OCI-LY1 (cell line): Measurements from ENCODE around the gene HOXD4.

ENCODE experiments used
- H2AFZ ChIP-seq: fragments of 200-600 bp; sonication (generic), shearing (Covaris generic); 2 replicates; pipeline ENCODE4 v1.6.0; 2014; ENCODE audit warnings: antibody characterized with exemption, mild to moderate bottlenecking, low read length
- H3F3A ChIP-seq: fragments of 200-600 bp; sonication (generic), shearing (Covaris generic); 2 replicates; pipeline ENCODE4 v1.6.0; 2014; ENCODE audit warnings: mild to moderate bottlenecking, antibody characterized with exemption, low read length, moderate library complexity; ENCODE audit not compliant: insufficient read depth
- H3K27ac ChIP-seq: fragments of 200-600 bp; sonication (generic); 2 replicates; pipeline ENCODE4 v1.5.1; 2014; ENCODE audit warnings: low read length, mixed run types, mild to moderate bottlenecking, low read depth; ENCODE audit not compliant: poor library complexity, severe bottlenecking
- H3K27me3 ChIP-seq: fragments of 200-600 bp; sonication (generic); 2 replicates; pipeline ENCODE4 v1.6.0; 2014; ENCODE audit warnings: antibody characterized with exemption, mild to moderate bottlenecking, low read length, moderate library complexity; ENCODE audit not compliant: insufficient read depth
- H3K36me3 ChIP-seq: fragments of 200-600 bp; sonication (generic); 2 replicates; pipeline ENCODE4 v1.6.1; 2014; ENCODE audit warnings: mild to moderate bottlenecking, antibody characterized with exemption, low read length, moderate library complexity, mixed read lengths; ENCODE audit not compliant: insufficient read depth
- H3K4me1 ChIP-seq: fragments of 200-600 bp; sonication (generic); 2 replicates; pipeline ENCODE4 v1.5.1; 2014; ENCODE audit warnings: mild to moderate bottlenecking, low read length, moderate library complexity; ENCODE audit not compliant: insufficient read depth, severe bottlenecking
- H3K4me2 ChIP-seq: fragments of 200-600 bp; sonication (generic), shearing (Covaris generic); 2 replicates; pipeline ENCODE4 v1.6.1; 2014; ENCODE audit warnings: low read length
- H3K4me3 ChIP-seq: fragments of 200-600 bp; sonication (generic); 2 replicates; pipeline ENCODE4 v1.5.1; 2014; ENCODE audit warnings: low read length, low read depth, mild to moderate bottlenecking, mixed read lengths; ENCODE audit not compliant: poor library complexity, severe bottlenecking
- H3K79me2 ChIP-seq: fragments of 200-600 bp; shearing (Covaris generic); 2 replicates; pipeline ENCODE4 v1.6.1; 2016; ENCODE audit warnings: mixed run types, low read length, mixed read lengths; ENCODE audit not compliant: insufficient read depth
- H3K9ac ChIP-seq: fragments of 200-600 bp; sonication (generic), shearing (Covaris generic); 2 replicates; pipeline ENCODE4 v1.6.1; 2014; ENCODE audit warnings: mild to moderate bottlenecking, low read length, mixed read lengths
- H3K9me2 ChIP-seq: fragments of 200-600 bp; sonication (generic), shearing (Covaris generic); 2 replicates; pipeline ENCODE4 v1.6.1; 2014; ENCODE audit warnings: low read depth, mild to moderate bottlenecking, low read length, mixed read lengths
- H3K9me3 ChIP-seq: fragments of 200-600 bp; shearing (Covaris generic); 2 replicates; pipeline ENCODE4 v1.6.1; 2014; ENCODE audit warnings: low read length, mixed read lengths
- H4K20me1 ChIP-seq: fragments of 200-600 bp; sonication (generic), shearing (Covaris generic); 2 replicates; pipeline ENCODE4 v1.6.0; 2016; ENCODE audit warnings: mild to moderate bottlenecking, low read length; ENCODE audit not compliant: insufficient read depth
- EZH2 ChIP-seq: fragments of 200-600 bp; sonication (generic), shearing (Covaris generic); IDR thresholded peaks from 2 replicates; pipeline ENCODE4 v1.8.0; 2017; ENCODE audit warnings: borderline replicate concordance, mixed run types, mild to moderate bottlenecking, antibody characterized with exemption, low read length, moderate library complexity, mixed read lengths
- TF ChIP-seq, protein P1 (sequence below): fragments of 200-600 bp; sonication (generic), shearing (Covaris generic); IDR thresholded peaks from 2 replicates; pipeline ENCODE4 v1.5.1; 2017; ENCODE audit warnings: mild to moderate bottlenecking, antibody characterized with exemption, low read length, moderate library complexity, mixed read lengths

HOXD4 gene

DNA sequence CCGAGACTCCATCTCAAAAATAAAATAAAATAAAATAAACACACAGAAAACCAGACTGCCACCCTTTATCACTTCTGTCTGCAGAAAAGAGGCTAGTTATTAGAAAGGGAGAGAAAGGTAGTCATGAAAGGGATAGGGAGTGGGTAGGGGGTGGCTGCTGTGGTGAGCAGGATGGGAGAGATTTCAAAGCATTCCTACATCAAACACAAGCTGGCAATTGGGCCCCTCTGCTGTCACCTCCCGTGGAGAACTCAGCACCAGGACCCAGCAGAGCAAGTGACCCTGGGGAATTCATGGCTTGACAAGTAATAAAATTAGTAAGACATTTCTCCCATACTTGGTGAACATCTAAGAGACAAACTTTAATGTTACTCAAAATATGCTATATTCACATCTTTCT, 33.4 kb downstream of the HOXD4 start:
- Histone ChIP-seq H4K20me1 (no peaks in the 10 kb centered on the region), H3K79me2 (no peaks in the 10 kb centered on the region), H3K36me3 (no peaks in the 10 kb centered on the region), H3K27ac (no peak overlapping the region), H3K4me1 (no peaks in the 10 kb centered on the region), H3K9me3 (no peaks in the 10 kb centered on the region), H3F3A (no peaks in the 10 kb centered on the region), H3K9ac (no peak overlapping the region), H3K27me3 (no peaks in the 10 kb centered on the region), H3K4me2 (no peak overlapping the region), H3K4me3 (no peak overlapping the region), H3K9me2 (no peaks in the 10 kb centered on the region), H2AFZ (no peak overlapping the region)
- TF ChIP-seq EZH2, result no peak
- TF ChIP-seq, protein P1, sequence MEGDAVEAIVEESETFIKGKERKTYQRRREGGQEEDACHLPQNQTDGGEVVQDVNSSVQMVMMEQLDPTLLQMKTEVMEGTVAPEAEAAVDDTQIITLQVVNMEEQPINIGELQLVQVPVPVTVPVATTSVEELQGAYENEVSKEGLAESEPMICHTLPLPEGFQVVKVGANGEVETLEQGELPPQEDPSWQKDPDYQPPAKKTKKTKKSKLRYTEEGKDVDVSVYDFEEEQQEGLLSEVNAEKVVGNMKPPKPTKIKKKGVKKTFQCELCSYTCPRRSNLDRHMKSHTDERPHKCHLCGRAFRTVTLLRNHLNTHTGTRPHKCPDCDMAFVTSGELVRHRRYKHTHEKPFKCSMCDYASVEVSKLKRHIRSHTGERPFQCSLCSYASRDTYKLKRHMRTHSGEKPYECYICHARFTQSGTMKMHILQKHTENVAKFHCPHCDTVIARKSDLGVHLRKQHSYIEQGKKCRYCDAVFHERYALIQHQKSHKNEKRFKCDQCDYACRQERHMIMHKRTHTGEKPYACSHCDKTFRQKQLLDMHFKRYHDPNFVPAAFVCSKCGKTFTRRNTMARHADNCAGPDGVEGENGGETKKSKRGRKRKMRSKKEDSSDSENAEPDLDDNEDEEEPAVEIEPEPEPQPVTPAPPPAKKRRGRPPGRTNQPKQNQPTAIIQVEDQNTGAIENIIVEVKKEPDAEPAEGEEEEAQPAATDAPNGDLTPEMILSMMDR, result no peak

DNA sequence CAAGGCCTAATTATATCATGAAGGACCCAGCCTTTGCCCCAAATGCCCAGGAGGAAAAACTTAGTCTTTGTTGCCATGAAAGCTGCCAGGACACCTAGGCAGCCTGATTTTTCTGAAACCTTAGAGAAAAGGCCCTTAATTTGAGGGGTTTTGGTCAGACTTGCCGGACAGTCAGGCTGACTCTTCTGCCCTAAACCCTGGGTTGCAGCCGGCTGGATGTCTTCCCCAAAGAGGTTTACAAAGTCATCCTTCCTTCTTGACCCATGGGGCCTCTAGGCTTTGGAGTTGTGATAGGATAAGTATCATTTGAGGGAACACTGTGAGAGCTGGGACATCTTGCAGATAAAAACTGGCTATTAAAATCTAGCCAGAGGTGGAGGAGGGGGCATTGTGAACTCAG, 34.7 kb downstream of the HOXD4 start:
- no peaks in the 10 kb centered on the region for H3F3A ChIP-seq
- no peak overlapping the region for H2AFZ ChIP-seq
- H3K9ac ChIP-seq, result no peak overlapping the region
- H3K4me2 ChIP-seq, result no peak overlapping the region
- no peaks in the 10 kb centered on the region for H3K79me2 ChIP-seq
- H3K27ac ChIP-seq, result no peak overlapping the region
- no peak for TF ChIP-seq EZH2
- TF ChIP-seq, protein P1, result no peak
- no peaks in the 10 kb centered on the region for H3K4me1 ChIP-seq
- H3K9me3 ChIP-seq, result no peaks in the 10 kb centered on the region
- H3K27me3 ChIP-seq, result no peaks in the 10 kb centered on the region
- H3K36me3 ChIP-seq, result no peaks in the 10 kb centered on the region
- H3K4me3 ChIP-seq, result no peak overlapping the region
- H3K9me2 ChIP-seq, result no peaks in the 10 kb centered on the region
- no peaks in the 10 kb centered on the region for H4K20me1 ChIP-seq

DNA sequence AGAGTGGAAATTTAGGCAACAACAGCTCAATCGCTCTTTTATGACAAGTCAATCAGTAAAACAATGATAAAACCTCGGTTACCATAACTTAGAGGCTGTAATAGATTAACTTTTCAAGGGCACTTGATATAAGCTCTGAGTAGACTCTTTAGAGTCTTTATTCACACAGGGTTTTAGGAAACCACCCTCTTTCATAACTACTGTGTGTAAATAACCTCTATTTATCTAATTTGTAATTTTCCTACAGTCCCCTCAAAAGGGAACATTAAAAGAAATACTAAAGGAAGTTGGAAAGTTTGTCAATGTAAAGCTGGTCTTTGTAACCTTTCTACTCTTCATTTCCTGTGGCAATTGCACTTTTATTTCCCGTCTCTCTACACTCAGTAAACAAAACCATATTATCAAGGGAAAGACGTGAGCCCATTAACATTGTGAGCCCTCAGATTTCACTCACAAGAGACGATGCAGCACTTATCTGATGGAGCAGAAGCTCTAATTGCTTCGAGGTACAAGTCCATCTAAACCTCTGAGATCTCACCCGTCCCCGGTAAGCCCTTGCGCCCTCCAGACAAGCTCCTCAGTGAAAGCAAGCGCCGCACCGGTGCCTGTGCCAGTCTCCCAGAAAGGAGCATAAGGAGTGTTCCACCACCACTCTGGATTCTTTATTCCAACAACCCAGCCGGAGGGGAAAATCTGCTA, 36.0 kb downstream of the HOXD4 start:
- H3K4me3 ChIP-seq, result no peak overlapping the region
- H3F3A ChIP-seq, result no peaks in the 10 kb centered on the region
- no peaks in the 10 kb centered on the region for H3K79me2 ChIP-seq
- TF ChIP-seq, protein P1, result no peak
- no peak for TF ChIP-seq EZH2
- H3K9ac ChIP-seq, result no peak overlapping the region
- H3K36me3 ChIP-seq, result no peaks in the 10 kb centered on the region
- H2AFZ ChIP-seq, result no peak overlapping the region
- H3K27me3 ChIP-seq, result no peaks in the 10 kb centered on the region
- no peaks in the 10 kb centered on the region for H3K9me3 ChIP-seq
- no peaks in the 10 kb centered on the region for H4K20me1 ChIP-seq
- no peaks in the 10 kb centered on the region for H3K9me2 ChIP-seq
- H3K27ac ChIP-seq, result no peak overlapping the region
- no peak overlapping the region for H3K4me2 ChIP-seq
- H3K4me1 ChIP-seq, result no peaks in the 10 kb centered on the region
